ENCODE measurements around the gene LYST.

GRCh38 chr1:235670157-235670776 is 196.4 kb downstream of the LYST start:
- TF ChIP-seq CTCF (conservative IDR thresholded peaks at IDR 0.05; ENCODE audit: low read depth, low read length) (no peak), EZH2 (IDR thresholded peaks at IDR 0.05; ENCODE audit: borderline replicate concordance, low read depth, low read length, poor library complexity, severe bottlenecking) (no peak)
